Ecto neural progenitor cell (in vitro differentiated cells): ENCODE results near the gene TF.

Experiments used
- DNase-seq: peaks from one replicate; pipeline ENCODE4 v3.0.0-alpha.2; 2018; ENCODE audit warnings: low spot score

The TF gene

GRCh38 chr3:133747373-133747772 lies 1.2 kb downstream of the TF start:
- no peak for DNase-seq

DNA sequence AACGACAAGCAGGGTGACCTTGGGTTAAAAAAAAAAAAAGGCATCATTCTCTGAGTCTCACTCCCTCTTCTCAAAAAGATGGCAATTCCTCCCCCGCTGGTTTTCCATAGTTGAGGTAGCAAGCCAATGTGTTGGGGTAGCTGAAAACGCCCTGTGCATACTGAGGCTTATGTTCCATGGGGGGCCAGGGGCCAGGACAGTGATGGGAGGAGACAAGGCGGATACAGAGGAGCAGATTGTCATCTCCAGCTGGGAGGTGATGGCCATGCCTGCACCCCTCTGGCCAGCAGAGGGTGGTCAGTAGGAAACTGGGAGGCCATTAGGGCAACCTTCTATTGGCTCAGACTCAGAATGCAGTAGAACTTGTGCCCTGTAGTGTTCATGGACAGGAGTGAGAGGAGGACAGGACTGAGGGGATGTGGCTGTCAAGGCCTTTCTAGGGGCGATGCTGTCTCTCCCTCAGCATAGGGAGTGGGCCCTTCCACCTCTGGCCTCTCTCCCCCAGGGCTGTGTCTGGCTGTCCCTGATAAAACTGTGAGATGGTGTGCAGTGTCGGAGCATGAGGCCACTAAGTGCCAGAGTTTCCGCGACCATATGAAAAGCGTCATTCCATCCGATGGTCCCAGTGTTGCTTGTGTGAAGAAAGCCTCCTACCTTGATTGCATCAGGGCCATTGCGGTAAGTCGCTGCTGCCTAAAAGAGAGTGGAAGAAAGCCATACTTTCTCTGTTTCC lies 1.9 kb downstream of the TF start:
- no peak for DNase-seq

- DNase-seq = no peak
Observed at GRCh38 chr3:133749427-133750258, 3.5 kb downstream of the TF start.

DNA sequence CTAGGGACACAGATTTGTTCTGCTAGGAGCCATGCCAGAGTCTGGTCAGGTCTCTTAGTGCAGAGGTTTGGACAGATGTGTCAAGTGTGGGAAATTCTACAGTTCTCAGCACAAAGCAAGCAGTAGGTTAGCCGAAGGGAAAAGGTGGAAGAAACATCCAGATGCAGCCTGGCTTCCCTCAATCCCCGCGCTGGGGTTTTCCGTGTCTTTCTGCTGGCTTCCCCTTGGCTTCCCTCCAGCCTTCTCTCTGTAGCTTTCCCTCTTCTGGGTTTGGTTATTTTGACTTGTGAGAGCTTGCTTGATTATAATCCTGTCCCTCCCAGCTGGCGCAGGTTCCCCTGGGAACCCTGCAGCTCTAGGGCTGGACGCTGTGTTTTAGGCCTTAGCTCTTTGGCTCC lies 4.1 kb downstream of the TF start:
- no peak for DNase-seq

DNA sequence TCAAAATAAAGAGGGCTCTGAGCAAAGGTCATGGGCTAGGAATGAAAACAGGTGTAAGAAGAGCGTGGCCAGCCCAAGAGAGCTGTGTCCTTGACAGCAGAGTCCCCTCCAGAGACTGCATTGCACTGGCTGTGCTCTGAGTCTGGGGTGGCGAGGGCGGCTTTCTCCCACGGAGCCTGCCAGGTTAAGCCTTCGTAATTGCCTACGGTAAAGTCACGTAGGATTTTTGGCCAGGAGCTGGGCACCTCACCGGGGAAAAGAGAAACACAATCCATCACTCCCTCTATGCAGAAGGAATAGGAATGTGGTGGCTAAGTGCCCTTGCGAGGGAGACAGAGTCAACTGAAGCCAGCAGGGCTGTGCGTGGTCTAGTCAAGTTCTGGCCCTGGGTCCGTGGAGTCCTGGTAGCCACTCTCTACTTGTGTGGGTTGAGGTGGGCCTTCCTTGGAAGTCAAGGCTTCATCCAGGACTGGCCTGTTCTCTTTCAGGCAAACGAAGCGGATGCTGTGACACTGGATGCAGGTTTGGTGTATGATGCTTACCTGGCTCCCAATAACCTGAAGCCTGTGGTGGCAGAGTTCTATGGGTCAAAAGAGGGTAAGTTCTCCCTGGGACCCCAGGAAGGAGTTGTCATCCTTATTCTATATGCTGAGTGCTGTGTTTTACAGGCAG lies 7.0 kb downstream of the TF start:
- no peak for DNase-seq

- DNase-seq = no peak
Observed at GRCh38 chr3:133753779-133754164, 7.6 kb downstream of the TF start.

GRCh38 chr3:133754455-133754854 lies 8.3 kb downstream of the TF start:
- DNase-seq = no peak

DNA sequence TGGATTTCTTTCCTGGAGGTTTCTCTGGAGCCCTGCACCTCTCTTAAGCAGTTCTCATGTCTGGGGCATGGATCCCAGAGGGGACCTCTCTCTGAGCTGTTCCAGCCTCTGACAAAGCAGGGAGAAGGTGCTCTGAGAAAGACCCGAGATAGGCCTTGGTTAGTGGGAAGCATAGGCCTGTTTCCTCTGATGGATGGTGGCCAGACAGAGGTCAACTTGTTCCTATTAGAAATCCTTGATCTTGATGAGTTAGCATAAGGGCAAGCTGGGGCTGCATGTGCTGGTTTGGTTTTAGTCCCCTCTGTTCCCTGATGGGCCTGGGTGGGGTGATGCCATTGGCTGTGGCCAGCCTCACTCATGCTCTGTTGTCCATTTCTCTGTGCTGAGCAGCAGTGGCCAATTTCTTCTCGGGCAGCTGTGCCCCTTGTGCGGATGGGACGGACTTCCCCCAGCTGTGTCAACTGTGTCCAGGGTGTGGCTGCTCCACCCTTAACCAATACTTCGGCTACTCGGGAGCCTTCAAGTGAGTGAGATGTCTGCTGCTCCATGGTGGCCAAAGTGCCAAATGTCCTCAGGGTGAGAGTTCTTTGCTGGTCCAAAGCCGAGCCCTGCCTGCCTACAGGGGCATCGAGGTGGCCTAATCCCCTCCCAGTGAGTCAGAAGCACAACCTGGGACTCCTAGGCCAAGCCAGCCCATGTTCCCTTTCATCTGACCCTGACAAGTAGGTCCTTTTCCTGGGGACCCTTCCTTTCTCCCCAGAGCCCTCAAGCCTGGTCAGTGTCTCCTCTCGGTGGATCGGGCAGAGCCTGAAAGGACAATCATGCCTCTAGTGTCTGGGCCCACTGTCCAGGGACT lies 9.0 kb downstream of the TF start:
- no peak for DNase-seq

GRCh38 chr3:133756716-133757694 lies 10.8 kb downstream of the TF start:
- no peak for DNase-seq

GRCh38 chr3:133757701-133758567 lies 11.7 kb downstream of the TF start:
- no peak for DNase-seq

DNA sequence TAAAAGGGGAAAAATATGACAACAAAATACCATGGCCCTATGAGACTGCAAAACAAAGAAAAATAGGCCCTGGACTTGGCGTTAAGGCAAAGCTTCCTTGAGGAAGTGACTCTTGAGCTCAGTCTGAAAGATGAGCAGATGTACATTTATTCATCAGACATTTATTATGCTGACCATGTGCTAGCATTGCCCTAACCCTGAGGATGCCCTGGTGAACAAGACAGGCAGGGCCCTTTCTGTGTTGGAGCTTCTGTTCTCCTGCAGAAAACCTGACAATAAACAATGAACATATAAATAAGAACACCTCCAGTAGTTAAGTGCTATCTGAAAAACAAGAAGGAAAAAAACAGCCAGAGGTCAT lies 12.4 kb downstream of the TF start:
- no peak for DNase-seq

- DNase-seq = no peak
Observed at GRCh38 chr3:133758964-133759739, 13.0 kb downstream of the TF start.

- no peak for DNase-seq
Observed at GRCh38 chr3:133759740-133760305, 13.6 kb downstream of the TF start.

- DNase-seq = no peak
Observed at GRCh38 chr3:133760916-133761315, 14.7 kb downstream of the TF start.

DNA sequence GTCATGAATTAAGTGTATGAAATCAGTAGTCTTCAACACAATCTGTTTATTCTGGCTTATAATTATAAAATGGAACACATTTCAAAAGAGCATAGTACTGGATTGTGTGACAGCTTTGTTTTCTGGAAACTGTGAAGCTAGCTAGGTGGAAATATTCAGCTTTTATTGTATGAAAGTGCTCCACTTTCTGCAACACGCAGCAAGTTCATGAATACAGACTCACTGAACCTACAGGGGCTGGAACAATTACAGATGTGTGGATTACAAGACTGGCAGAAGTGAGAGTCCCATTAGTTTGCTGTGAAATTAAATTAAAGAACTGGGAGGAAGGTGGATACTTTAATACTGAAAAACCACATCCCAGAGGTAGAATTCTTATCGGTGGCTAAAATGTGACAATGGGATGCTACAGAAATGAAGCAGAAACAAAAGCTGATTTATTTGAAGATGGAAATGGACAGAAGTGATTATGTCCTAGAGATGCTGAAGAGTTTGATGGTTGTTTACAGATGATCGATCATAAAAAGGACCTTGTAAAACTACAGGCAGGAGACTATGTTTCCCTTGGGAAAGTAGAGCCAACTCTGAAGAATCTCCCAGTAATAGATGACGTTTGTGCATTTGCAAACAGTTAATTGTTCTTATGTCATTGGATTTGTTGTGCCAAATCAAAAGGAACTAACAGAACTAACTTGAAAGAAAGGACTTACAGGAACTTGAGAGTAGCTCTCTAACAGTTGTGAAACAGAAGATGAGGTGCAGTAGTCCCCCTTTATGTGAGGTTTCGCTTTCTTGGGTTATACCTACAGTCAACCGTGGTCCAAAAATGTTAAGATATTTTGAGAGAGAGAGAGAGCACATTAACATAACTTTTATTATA lies 15.7 kb downstream of the TF start:
- DNase-seq = no peak

DNA sequence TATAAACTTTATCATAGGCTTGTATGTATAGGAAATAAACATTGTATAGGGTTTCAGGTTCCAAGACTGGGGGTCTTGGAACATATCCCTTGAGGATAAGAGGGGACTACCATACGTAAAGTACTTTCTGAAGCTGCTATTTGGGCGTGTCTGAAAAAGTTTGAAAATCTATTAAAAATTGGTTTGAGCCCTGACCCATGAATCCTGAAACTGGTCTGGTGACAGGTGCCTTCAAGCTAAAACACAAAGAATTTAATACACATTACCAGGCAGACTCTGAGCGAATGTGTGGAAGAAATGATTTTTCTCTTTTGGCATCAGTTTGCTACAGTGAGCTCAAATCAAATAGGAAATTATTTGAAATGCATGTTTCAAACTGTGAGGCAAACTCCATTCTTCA lies 16.3 kb downstream of the TF start:
- no peak for DNase-seq

DNA sequence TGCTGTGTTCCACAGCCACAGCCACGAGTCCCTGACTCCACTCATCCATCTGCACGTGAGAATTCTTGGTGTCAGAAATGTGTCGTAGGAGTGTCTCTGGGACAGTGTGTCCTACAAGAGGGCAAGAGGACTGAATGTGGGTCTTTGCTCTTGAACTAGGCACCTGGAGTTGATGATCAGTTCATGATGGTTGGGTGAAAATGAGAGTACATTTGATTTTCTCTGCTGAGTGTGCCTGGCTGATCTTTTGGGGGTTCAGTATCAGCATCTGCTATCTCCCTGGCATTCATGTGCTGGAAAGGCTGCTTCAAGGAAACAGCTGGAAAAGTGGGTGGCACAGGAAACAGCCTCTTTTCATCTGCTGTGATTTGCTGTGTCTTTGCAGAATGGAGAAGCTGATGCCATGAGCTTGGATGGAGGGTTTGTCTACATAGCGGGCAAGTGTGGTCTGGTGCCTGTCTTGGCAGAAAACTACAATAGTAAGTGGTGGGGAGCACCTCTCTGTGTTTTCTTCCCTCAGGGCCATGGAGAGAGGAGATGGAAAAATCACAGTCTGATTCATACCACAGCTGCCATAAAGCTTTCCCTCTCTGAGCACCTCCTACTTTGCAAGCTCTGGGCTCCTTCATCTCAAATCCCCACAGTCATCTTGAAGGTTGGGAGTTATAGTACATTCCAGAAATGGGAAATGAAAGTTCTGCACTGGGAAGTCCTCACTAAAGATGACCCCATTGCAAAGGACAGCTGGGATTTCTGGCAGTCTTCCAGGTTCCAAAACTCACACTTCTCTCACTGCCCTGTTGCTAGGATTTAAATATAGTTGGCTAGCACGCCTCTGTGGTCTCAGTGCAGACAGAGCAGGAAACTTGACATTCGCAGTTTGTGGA lies 17.8 kb downstream of the TF start:
- no peak for DNase-seq
